ENCODE results near the gene UBN2.

UBN2 gene

DNA sequence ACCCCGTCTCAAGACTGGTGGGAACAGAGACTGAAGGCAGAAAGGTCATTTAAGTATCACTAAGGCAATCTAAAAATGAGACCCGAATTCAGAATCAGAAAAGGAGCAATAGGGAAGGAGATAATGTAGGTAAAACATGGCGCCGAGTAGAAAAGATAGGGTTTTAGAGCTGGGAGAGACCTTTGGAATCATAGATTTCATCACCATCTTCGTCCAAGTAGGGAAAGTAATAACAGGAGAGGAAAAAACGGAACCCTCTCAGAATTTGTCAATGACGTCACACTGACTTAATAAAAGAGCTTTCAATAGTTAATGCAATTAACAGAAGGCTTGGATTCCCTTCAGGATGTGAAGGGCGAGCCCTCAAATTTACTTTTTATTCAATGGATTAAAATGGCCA lies 1.0 kb upstream of the UBN2 start:
- TF ChIP-seq EZH2phosphoT487 (IDR thresholded peaks at IDR 0.05; ENCODE audit: borderline replicate concordance), result no peak
- TF ChIP-seq, protein P1, sequence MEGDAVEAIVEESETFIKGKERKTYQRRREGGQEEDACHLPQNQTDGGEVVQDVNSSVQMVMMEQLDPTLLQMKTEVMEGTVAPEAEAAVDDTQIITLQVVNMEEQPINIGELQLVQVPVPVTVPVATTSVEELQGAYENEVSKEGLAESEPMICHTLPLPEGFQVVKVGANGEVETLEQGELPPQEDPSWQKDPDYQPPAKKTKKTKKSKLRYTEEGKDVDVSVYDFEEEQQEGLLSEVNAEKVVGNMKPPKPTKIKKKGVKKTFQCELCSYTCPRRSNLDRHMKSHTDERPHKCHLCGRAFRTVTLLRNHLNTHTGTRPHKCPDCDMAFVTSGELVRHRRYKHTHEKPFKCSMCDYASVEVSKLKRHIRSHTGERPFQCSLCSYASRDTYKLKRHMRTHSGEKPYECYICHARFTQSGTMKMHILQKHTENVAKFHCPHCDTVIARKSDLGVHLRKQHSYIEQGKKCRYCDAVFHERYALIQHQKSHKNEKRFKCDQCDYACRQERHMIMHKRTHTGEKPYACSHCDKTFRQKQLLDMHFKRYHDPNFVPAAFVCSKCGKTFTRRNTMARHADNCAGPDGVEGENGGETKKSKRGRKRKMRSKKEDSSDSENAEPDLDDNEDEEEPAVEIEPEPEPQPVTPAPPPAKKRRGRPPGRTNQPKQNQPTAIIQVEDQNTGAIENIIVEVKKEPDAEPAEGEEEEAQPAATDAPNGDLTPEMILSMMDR (conservative IDR thresholded peaks at IDR 0.05; ENCODE audit: low read length), result no peak
- H3K4me3 ChIP-seq (ENCODE audit: low read length, poor library complexity, severe bottlenecking), result peak overlapping the region; percentile 89
- peak overlapping the region; percentile 99 for H2AFZ ChIP-seq (ENCODE audit: low read length)
- H3K79me2 ChIP-seq (ENCODE audit: insufficient read depth, low read length), result peaks cover 35% of the 10 kb centered on the region
- no peaks in the 10 kb centered on the region for H3F3A ChIP-seq (ENCODE audit: low read depth)
- H3K4me2 ChIP-seq (ENCODE audit: low read depth, low read length, poor library complexity, severe bottlenecking), result peak overlapping the region; percentile 87
- no peaks in the 10 kb centered on the region for H3K36me3 ChIP-seq (ENCODE audit: insufficient read depth, low read length)
- H3K9me2 ChIP-seq (replicated peaks; ENCODE audit: low read depth, low read length), result no peaks in the 10 kb centered on the region
- H4K20me1 ChIP-seq (ENCODE audit: insufficient read depth, low read length, poor library complexity, severe bottlenecking), result peaks cover 28% of the 10 kb centered on the region
- no peaks in the 10 kb centered on the region for H3K27me3 ChIP-seq (ENCODE audit: insufficient read depth, low read length, poor library complexity, severe bottlenecking)
- no peaks in the 10 kb centered on the region for H3K9me3 ChIP-seq (ENCODE audit: insufficient read depth, low read depth, low read length)
- H3K9ac ChIP-seq (ENCODE audit: low read depth, low read length, poor library complexity, severe bottlenecking), result no peak overlapping the region
- H3K4me1 ChIP-seq (ENCODE audit: insufficient read depth, low read length, poor library complexity, severe bottlenecking), result peaks cover 28% of the 10 kb centered on the region

DNA sequence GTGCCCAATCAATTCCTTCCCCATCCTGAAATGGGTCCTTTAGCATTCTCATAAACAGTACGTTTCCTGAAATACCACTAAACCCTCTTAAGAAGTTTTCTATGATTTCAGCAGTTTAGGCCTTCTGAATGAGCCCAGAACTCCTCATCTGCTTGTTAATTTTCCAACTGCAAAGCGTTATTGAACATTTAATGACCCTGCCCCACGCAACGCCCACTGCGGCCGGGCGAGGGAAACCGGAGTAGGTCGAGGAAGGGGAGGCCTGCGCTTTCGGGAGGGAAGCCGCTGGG lies 608 bp upstream of the UBN2 start:
- H3F3A ChIP-seq (ENCODE audit: low read depth), result no peaks in the 10 kb centered on the region
- no peak for TF ChIP-seq EZH2phosphoT487 (IDR thresholded peaks at IDR 0.05; ENCODE audit: borderline replicate concordance)
- TF ChIP-seq, protein P1 (conservative IDR thresholded peaks at IDR 0.05; ENCODE audit: low read length), result no peak
- peak overlapping the region; percentile 87 for H3K4me2 ChIP-seq (ENCODE audit: low read depth, low read length, poor library complexity, severe bottlenecking)
- H3K9ac ChIP-seq (ENCODE audit: low read depth, low read length, poor library complexity, severe bottlenecking), result peak overlapping the region; percentile 70
- H3K9me3 ChIP-seq (ENCODE audit: insufficient read depth, low read depth, low read length), result no peaks in the 10 kb centered on the region
- H3K9me2 ChIP-seq (replicated peaks; ENCODE audit: low read depth, low read length), result no peaks in the 10 kb centered on the region
- H3K36me3 ChIP-seq (ENCODE audit: insufficient read depth, low read length), result no peaks in the 10 kb centered on the region
- H3K4me3 ChIP-seq (ENCODE audit: low read length, poor library complexity, severe bottlenecking), result peak overlapping the region; percentile 89
- peak overlapping the region; percentile 99 for H2AFZ ChIP-seq (ENCODE audit: low read length)
- H3K27me3 ChIP-seq (ENCODE audit: insufficient read depth, low read length, poor library complexity, severe bottlenecking), result no peaks in the 10 kb centered on the region
- H3K4me1 ChIP-seq (ENCODE audit: insufficient read depth, low read length, poor library complexity, severe bottlenecking), result peaks cover 28% of the 10 kb centered on the region
- H3K79me2 ChIP-seq (ENCODE audit: insufficient read depth, low read length), result peaks cover 35% of the 10 kb centered on the region
- peaks cover 28% of the 10 kb centered on the region for H4K20me1 ChIP-seq (ENCODE audit: insufficient read depth, low read length, poor library complexity, severe bottlenecking)

DNA sequence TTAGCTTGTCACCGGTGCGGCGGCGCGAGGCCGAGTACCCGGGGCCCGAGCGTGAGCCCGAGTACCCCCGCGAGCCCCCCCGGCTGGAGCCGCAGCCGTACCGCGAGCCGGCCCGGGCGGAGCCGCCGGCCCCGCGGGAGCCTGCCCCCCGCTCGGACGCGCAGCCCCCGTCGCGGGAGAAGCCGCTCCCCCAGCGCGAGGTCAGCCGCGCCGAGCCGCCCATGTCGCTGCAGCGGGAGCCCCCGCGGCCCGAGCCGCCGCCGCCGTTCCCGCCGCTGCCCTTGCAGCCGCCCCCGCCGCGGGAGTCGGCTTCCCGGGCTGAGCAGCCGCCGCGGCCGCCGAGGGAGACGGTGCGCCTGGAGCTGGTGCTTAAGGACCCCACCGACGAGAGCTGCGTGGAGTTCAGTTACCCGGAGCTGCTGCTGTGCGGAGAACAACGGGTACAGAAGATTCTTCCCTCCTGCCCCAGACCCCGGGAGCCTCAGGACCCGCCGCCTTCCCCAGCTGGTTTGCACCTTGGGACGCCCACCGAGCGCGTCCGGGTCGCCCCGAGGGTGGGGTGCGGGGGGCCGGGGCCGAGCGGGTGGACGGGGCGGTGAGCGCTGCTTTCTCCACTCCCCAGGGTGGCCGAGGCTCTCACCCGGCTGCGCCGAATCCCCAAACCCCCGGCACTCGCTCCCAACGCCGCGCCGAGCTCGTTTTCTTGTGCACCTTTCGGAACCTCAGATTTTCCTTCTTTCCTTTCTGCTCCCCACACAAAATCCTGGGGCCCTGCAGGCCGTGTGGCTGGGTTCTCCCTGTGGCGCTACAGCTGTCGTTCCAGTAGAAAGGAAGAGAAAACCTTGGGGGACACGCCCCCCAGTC lies 708 bp downstream of the UBN2 start:
- no peaks in the 10 kb centered on the region for H3K9me2 ChIP-seq (replicated peaks; ENCODE audit: low read depth, low read length)
- H3K79me2 ChIP-seq (ENCODE audit: insufficient read depth, low read length), result peaks cover 44% of the 10 kb centered on the region
- H4K20me1 ChIP-seq (ENCODE audit: insufficient read depth, low read length, poor library complexity, severe bottlenecking), result peaks cover 34% of the 10 kb centered on the region
- no peaks in the 10 kb centered on the region for H3K9me3 ChIP-seq (ENCODE audit: insufficient read depth, low read depth, low read length)
- peak overlapping the region; percentile 70 for H3K9ac ChIP-seq (ENCODE audit: low read depth, low read length, poor library complexity, severe bottlenecking)
- peak overlapping the region; percentile 99 for H2AFZ ChIP-seq (ENCODE audit: low read length)
- H3F3A ChIP-seq (ENCODE audit: low read depth), result no peaks in the 10 kb centered on the region
- H3K4me2 ChIP-seq (ENCODE audit: low read depth, low read length, poor library complexity, severe bottlenecking), result peak overlapping the region; percentile 97
- H3K27me3 ChIP-seq (ENCODE audit: insufficient read depth, low read length, poor library complexity, severe bottlenecking), result no peaks in the 10 kb centered on the region
- H3K36me3 ChIP-seq (ENCODE audit: insufficient read depth, low read length), result no peaks in the 10 kb centered on the region
- peaks cover 37% of the 10 kb centered on the region for H3K4me1 ChIP-seq (ENCODE audit: insufficient read depth, low read length, poor library complexity, severe bottlenecking)
- peak overlapping the region; percentile 89 for H3K4me3 ChIP-seq (ENCODE audit: low read length, poor library complexity, severe bottlenecking)
- TF ChIP-seq, protein P1 (conservative IDR thresholded peaks at IDR 0.05; ENCODE audit: low read length), result no peak
- no peak for TF ChIP-seq EZH2phosphoT487 (IDR thresholded peaks at IDR 0.05; ENCODE audit: borderline replicate concordance)
